Measurements from ENCODE around the gene ARHGAP5. TPM values are rescaled to one million over a fixed set of nuclear protein-coding genes. Genes with fewer than 3 reads are reported as not detected.

ARHGAP5 gene
- total and polyA plus RNA-seq, 2 donors (not counting 3 experiments of a cell fraction or from before 2014, with no cell fraction given): 4.3 to 36.2 TPM

- FAIRE-seq (peak; percentile 60), DNase-seq (ENCODE audit: low read depth, low spot score) (peak; percentile 74)
- Histone ChIP-seq H3K9ac (replicated peaks; ENCODE audit: extremely low read depth, insufficient read depth, low read length) (peak overlapping the region; percentile 6), H3K79me2 (ENCODE audit: control insufficient read depth, insufficient read depth, low read length) (no peaks in the 10 kb centered on the region), H3K36me3 (ENCODE audit: control insufficient read depth in 2 of 2, extremely low read depth in 1 of 2, insufficient read depth in 2 of 2, low read length in 2 of 2) (no peaks in the 10 kb centered on the region), H3K4me2 (ENCODE audit: insufficient read depth, low read length) (peak overlapping the region; percentile 99), H3K4me1 (ENCODE audit: control insufficient read depth, extremely low read depth, insufficient read depth, low read length) (peaks cover 16% of the 10 kb centered on the region), H3K9me3 (replicated peaks; ENCODE audit: control insufficient read depth, insufficient read depth, low read length) (no peaks in the 10 kb centered on the region), H3K4me3 (replicated peaks in 1 of 3; ENCODE audit: insufficient read depth in 1 of 3, low read depth in 1 of 3, low read length in 3 of 3) (peak overlapping the region; percentile 23 to 92 (median 55)), H3K27me3 (ENCODE audit: control insufficient read depth in 2 of 2, insufficient read depth in 2 of 2, low read length in 2 of 2) (peaks cover 5 to 8% of the 10 kb centered on the region in 2 experiments), H3K9me1 (replicated peaks; ENCODE audit: control insufficient read depth, extremely low read depth, insufficient read depth, low read length) (no peaks in the 10 kb centered on the region), H4K20me1 (replicated peaks; ENCODE audit: control insufficient read depth, extremely low read depth, insufficient read depth, low read length) (no peaks in the 10 kb centered on the region), H3K27ac (ENCODE audit: insufficient read depth, low read depth, low read length) (no peak overlapping the region), H2AFZ (ENCODE audit: low read depth, low read length) (peak overlapping the region; percentile 43)
- dilution Hi-C loops (cut with MboI; ENCODE audit: extremely low pct_ligation_motif_present, low sequenced_read_pairs): no loop called here
- BruUV-seq (replicated peaks): no TSS peak
- CTCF ChIA-PET: no interaction called here
- intact Hi-C loops (cut with micrococcal nuclease): loop anchor here (1.0 to 5.0 kb wide), 4 partner anchors 51 to 744 kb away; partner anchors contain the start of gene DTD2
- POLR2A ChIA-PET: no interaction called here
- TF ChIP-seq MYC (IDR thresholded peaks at IDR 0.05; ENCODE audit: low read depth, low read length): no peak
- TF ChIP-seq FOS (IDR thresholded peaks at IDR 0.05; ENCODE audit: borderline replicate concordance, insufficient read depth, low read length): no peak
- no peak for TF ChIP-seq CTCF (IDR thresholded peaks at IDR 0.05; ENCODE audit: extremely low read depth in 1 of 2, insufficient read depth in 1 of 2, low read depth in 1 of 2, low read length in 2 of 2)
- TF ChIP-seq GATA2 (IDR thresholded peaks at IDR 0.05; ENCODE audit: insufficient read depth, insufficient read length, low read depth, low read length): no peak
- no peak for TF ChIP-seq POLR2A (IDR thresholded peaks at IDR 0.05; ENCODE audit: low read depth, low read length)
- TF ChIP-seq, protein P1, sequence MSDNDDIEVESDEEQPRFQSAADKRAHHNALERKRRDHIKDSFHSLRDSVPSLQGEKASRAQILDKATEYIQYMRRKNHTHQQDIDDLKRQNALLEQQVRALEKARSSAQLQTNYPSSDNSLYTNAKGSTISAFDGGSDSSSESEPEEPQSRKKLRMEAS (IDR thresholded peaks at IDR 0.05; ENCODE audit: insufficient read depth, insufficient read length): no peak
- no peak for TF ChIP-seq EZH2 (IDR thresholded peaks at IDR 0.05; ENCODE audit: borderline replicate concordance, low read depth, low read length, severe bottlenecking)
- TF ChIP-seq POLR2AphosphoS5 (IDR thresholded peaks at IDR 0.05; ENCODE audit: insufficient read depth, low read depth, low read length): no peak
- no peak for TF ChIP-seq JUN (IDR thresholded peaks at IDR 0.05; ENCODE audit: borderline replicate concordance, insufficient read depth, insufficient read length, low read depth)
Observed at GRCh38 chr14:32201193-32201815, 124.2 kb downstream of the ARHGAP5 start.
